OCI-LY1 (cell line): ENCODE results near the gene IQSEC3.

Experiments used
- H2AFZ ChIP-seq: fragments of 200-600 bp; sonication (generic), shearing (Covaris generic); 2 replicates; pipeline ENCODE4 v1.6.0; 2014; ENCODE audit warnings: antibody characterized with exemption, mild to moderate bottlenecking, low read length
- H3F3A ChIP-seq: fragments of 200-600 bp; sonication (generic), shearing (Covaris generic); 2 replicates; pipeline ENCODE4 v1.6.0; 2014; ENCODE audit warnings: mild to moderate bottlenecking, antibody characterized with exemption, low read length, moderate library complexity; ENCODE audit not compliant: insufficient read depth
- H3K27ac ChIP-seq: fragments of 200-600 bp; sonication (generic); 2 replicates; pipeline ENCODE4 v1.5.1; 2014; ENCODE audit warnings: low read length, mixed run types, mild to moderate bottlenecking, low read depth; ENCODE audit not compliant: poor library complexity, severe bottlenecking
- H3K27me3 ChIP-seq: fragments of 200-600 bp; sonication (generic); 2 replicates; pipeline ENCODE4 v1.6.0; 2014; ENCODE audit warnings: antibody characterized with exemption, mild to moderate bottlenecking, low read length, moderate library complexity; ENCODE audit not compliant: insufficient read depth
- H3K36me3 ChIP-seq: fragments of 200-600 bp; sonication (generic); 2 replicates; pipeline ENCODE4 v1.6.1; 2014; ENCODE audit warnings: mild to moderate bottlenecking, antibody characterized with exemption, low read length, moderate library complexity, mixed read lengths; ENCODE audit not compliant: insufficient read depth
- H3K4me1 ChIP-seq: fragments of 200-600 bp; sonication (generic); 2 replicates; pipeline ENCODE4 v1.5.1; 2014; ENCODE audit warnings: mild to moderate bottlenecking, low read length, moderate library complexity; ENCODE audit not compliant: insufficient read depth, severe bottlenecking
- H3K4me2 ChIP-seq: fragments of 200-600 bp; sonication (generic), shearing (Covaris generic); 2 replicates; pipeline ENCODE4 v1.6.1; 2014; ENCODE audit warnings: low read length
- H3K4me3 ChIP-seq: fragments of 200-600 bp; sonication (generic); 2 replicates; pipeline ENCODE4 v1.5.1; 2014; ENCODE audit warnings: low read length, low read depth, mild to moderate bottlenecking, mixed read lengths; ENCODE audit not compliant: poor library complexity, severe bottlenecking
- H3K79me2 ChIP-seq: fragments of 200-600 bp; shearing (Covaris generic); 2 replicates; pipeline ENCODE4 v1.6.1; 2016; ENCODE audit warnings: mixed run types, low read length, mixed read lengths; ENCODE audit not compliant: insufficient read depth
- H3K9ac ChIP-seq: fragments of 200-600 bp; sonication (generic), shearing (Covaris generic); 2 replicates; pipeline ENCODE4 v1.6.1; 2014; ENCODE audit warnings: mild to moderate bottlenecking, low read length, mixed read lengths
- H3K9me2 ChIP-seq: fragments of 200-600 bp; sonication (generic), shearing (Covaris generic); 2 replicates; pipeline ENCODE4 v1.6.1; 2014; ENCODE audit warnings: low read depth, mild to moderate bottlenecking, low read length, mixed read lengths
- H3K9me3 ChIP-seq: fragments of 200-600 bp; shearing (Covaris generic); 2 replicates; pipeline ENCODE4 v1.6.1; 2014; ENCODE audit warnings: low read length, mixed read lengths
- H4K20me1 ChIP-seq: fragments of 200-600 bp; sonication (generic), shearing (Covaris generic); 2 replicates; pipeline ENCODE4 v1.6.0; 2016; ENCODE audit warnings: mild to moderate bottlenecking, low read length; ENCODE audit not compliant: insufficient read depth
- CTCF ChIP-seq: fragments of 200-600 bp; sonication (generic), shearing (Covaris generic); IDR thresholded peaks from 2 replicates; pipeline ENCODE4 v1.5.1; 2017; ENCODE audit warnings: mild to moderate bottlenecking, antibody characterized with exemption, low read length, moderate library complexity, mixed read lengths
- EZH2 ChIP-seq: fragments of 200-600 bp; sonication (generic), shearing (Covaris generic); IDR thresholded peaks from 2 replicates; pipeline ENCODE4 v1.8.0; 2017; ENCODE audit warnings: borderline replicate concordance, mixed run types, mild to moderate bottlenecking, antibody characterized with exemption, low read length, moderate library complexity, mixed read lengths

IQSEC3 gene

GRCh38 chr12:174596-174995 is 108.0 kb downstream of the IQSEC3 start:
- TF ChIP-seq EZH2: no peak
- TF ChIP-seq CTCF: no peak
- Histone ChIP-seq H4K20me1 (no peaks in the 10 kb centered on the region), H2AFZ (no peak overlapping the region), H3K4me3 (no peak overlapping the region), H3K27ac (no peak overlapping the region), H3K27me3 (peaks cover 14% of the 10 kb centered on the region), H3K9ac (no peak overlapping the region), H3F3A (no peaks in the 10 kb centered on the region), H3K9me2 (no peaks in the 10 kb centered on the region), H3K9me3 (no peaks in the 10 kb centered on the region), H3K36me3 (no peaks in the 10 kb centered on the region), H3K4me1 (no peaks in the 10 kb centered on the region), H3K4me2 (no peak overlapping the region), H3K79me2 (no peaks in the 10 kb centered on the region)

- no peaks in the 10 kb centered on the region for H3F3A ChIP-seq
- H3K27ac ChIP-seq: no peak overlapping the region
- H3K36me3 ChIP-seq: no peaks in the 10 kb centered on the region
- H3K9ac ChIP-seq: no peak overlapping the region
- H3K4me3 ChIP-seq: no peak overlapping the region
- no peak overlapping the region for H2AFZ ChIP-seq
- H3K27me3 ChIP-seq: peaks cover 20% of the 10 kb centered on the region
- no peaks in the 10 kb centered on the region for H4K20me1 ChIP-seq
- no peak for TF ChIP-seq CTCF
- TF ChIP-seq EZH2: no peak
- no peaks in the 10 kb centered on the region for H3K9me3 ChIP-seq
- no peaks in the 10 kb centered on the region for H3K79me2 ChIP-seq
- H3K4me1 ChIP-seq: no peaks in the 10 kb centered on the region
- H3K4me2 ChIP-seq: no peak overlapping the region
- no peaks in the 10 kb centered on the region for H3K9me2 ChIP-seq
Measured at GRCh38 chr12:175250-175649, 108.7 kb downstream of the IQSEC3 start.

GRCh38 chr12:175759-176158 is 109.2 kb downstream of the IQSEC3 start:
- Histone ChIP-seq H2AFZ (no peak overlapping the region), H3K4me2 (no peak overlapping the region), H3F3A (no peaks in the 10 kb centered on the region), H3K36me3 (no peaks in the 10 kb centered on the region), H3K79me2 (no peaks in the 10 kb centered on the region), H3K9ac (no peak overlapping the region), H3K9me2 (no peaks in the 10 kb centered on the region), H3K9me3 (no peaks in the 10 kb centered on the region), H3K4me3 (no peak overlapping the region), H4K20me1 (no peaks in the 10 kb centered on the region), H3K27ac (no peak overlapping the region), H3K4me1 (no peaks in the 10 kb centered on the region), H3K27me3 (peaks cover 22% of the 10 kb centered on the region)
- TF ChIP-seq EZH2 (no peak), CTCF (no peak)
